Adrenal gland (tissue), 12 donors: ENCODE measurements around the gene RAMP3. TPM values are rescaled to one million over a fixed set of nuclear protein-coding genes. Genes with fewer than 3 reads are reported as not detected.

Experiments used
- DNase-seq, 7 donors: peaks; one replicate each; pipeline ENCODE4 v3.0.0-alpha.2; 2019 to 2020
- H3K27ac ChIP-seq, 5 donors: fragments of 200-600 bp; sonication (generic) in 4 of 5; 1 replicate in 3 of 5; 2 replicates in 2 of 5; pipeline versions ENCODE4 v1.5.1 to v1.8.0; 2016 to 2020; ENCODE audit warnings: mild to moderate bottlenecking in 1 of 5
- H3K27me3 ChIP-seq: fragments of 200-600 bp; 2 replicates; pipeline ENCODE4 v1.8.0; 2021
- H3K36me3 ChIP-seq, 2 donors: fragments of 200-600 bp; replicated peaks in 1 of 2; 1 replicate in 1 of 2; 2 replicates in 1 of 2; pipeline versions ENCODE4 v1.5.1 to v1.8.0; 2018 to 2022
- H3K4me1 ChIP-seq, 2 donors: fragments of 200-600 bp; replicated peaks in 1 of 2; 1 replicate in 1 of 2; 2 replicates in 1 of 2; pipeline versions ENCODE4 v1.5.1 to v1.8.0; 2018 to 2021
- H3K4me3 ChIP-seq, 4 donors: fragments of 200-600 bp; sonication (generic) in 3 of 4; one replicate each; pipeline ENCODE4 v1.5.1; 2016 to 2018
- H3K9me3 ChIP-seq, 3 donors: fragments of 200-600 bp; sonication (generic) in 1 of 3; replicated peaks in 1 of 3; 1 replicate in 2 of 3; 2 replicates in 1 of 3; pipeline versions ENCODE4 v1.5.1 to v1.8.0; 2016 to 2021
- CTCF ChIP-seq, 6 experiments: fragments of 450-650 bp in 4 of 6; fragments of 200-600 bp in 2 of 6; sonication (generic) in 1 of 6; IDR thresholded peaks; 1 replicate in 5 of 6; 2 replicates in 1 of 6; pipeline versions ENCODE4 v1.5.1 to v1.8.0; 2016 to 2021; ENCODE audit warnings: antibody characterized with exemption in 6 of 6, mild to moderate bottlenecking in 2 of 6, moderate library complexity in 1 of 6
- POLR2A ChIP-seq, 2 donors: fragments of 450-650 bp; IDR thresholded peaks; one replicate each; pipeline ENCODE4 v1.6.1; 2017; ENCODE audit warnings: antibody characterized with exemption in 2 of 2, mild to moderate bottlenecking in 2 of 2, moderate library complexity in 1 of 2
- WGBS, 4 donors: extraction: QIAGEN DNeasy Blood & Tissue Kit in 2 of 4; methylation state at CpG; one replicate each; pipeline versions ENCODE4 v1.1.5 to v1.1.7; 2013 to 2017; 5-methylcytosine and 5-hydroxymethylcytosine counted together
- intact Hi-C, 2 donors: fragments of 100-400 bp; cut with DNase I; formaldehyde crosslinking; loops; one replicate each; pipeline versions ENCODE4 v1.14.1 to v1.15.0; 2022 to 2023
- polyA plus RNA-seq, 3 donors: library from polyadenylated mRNA; stranded (reverse); fragments of 200-250 nt in 2 of 3; fragments of 350-450 nt in 1 of 3; fragmentation: Illumina TruSeq in 1 of 3; extraction: RNeasy Lipid Tissue Mini Kit (QIAGEN cat#74804) in 1 of 3; gene quantifications; one replicate each; pipeline ENCODE4 v1.2.3, GENCODE V29; 2013 to 2014
- total RNA-seq, 9 donors: library from RNA; depleted of rRNA in 4 of 9; stranded (reverse); fragments of >200 nt in 4 of 9; fragments of 120-200 nt in 1 of 9; fragmentation: NEBNext Ultra II Directional in 1 of 9; extraction: Animal tissue kit (Norgen Biotek cat#: 25700) in 1 of 9; gene quantifications; one replicate each; pipeline versions ENCODE4 v1.1.0 to v1.2.4, GENCODE V29; 2013 to 2023
- donor health status: healthy with polysubstance abuse.
- donor health status: Bipolar disorder and iron deficiency.
- donor health status: DM: yes; HTN: yes; CAD: no.
- donor health status: DM: no; HTN: no; CAD: no.
- donor health status: DM: no; HTN: no; CAD: no.
- donor health status: DM: yes; HTN: yes; CAD: no.

RAMP3 gene
- total and polyA plus RNA-seq, 12 donors, result 5.6 to 134 (median 43.0) TPM

- Histone ChIP-seq H3K27ac (no peak overlapping the region), H3K9me3 (no peaks in the 10 kb centered on the region), H3K4me3 (no peak overlapping the region), H3K27me3 (no peaks in the 10 kb centered on the region), H3K36me3 (no peaks in the 10 kb centered on the region), H3K4me1 (no peaks in the 10 kb centered on the region)
- DNase-seq, result no peak
- TF ChIP-seq POLR2A (IDR thresholded peaks at IDR 0.05), result no peak
- no peak for TF ChIP-seq CTCF (IDR thresholded peaks at IDR 0.05)
- WGBS, 4 donors, result 60 to 78% (median 72%) methylated on average over 10 of the region's 10 CpGs
- intact Hi-C loops, result loop anchor here in 1 of 2 donors (5.0 kb wide), 1 partner anchor 281 kb away; no protein-coding TSS in a partner anchor
These were observed 18.9 kb upstream of the RAMP3 start for GRCh38 chr7:45138433-45139267.

GRCh38 chr7:45140827-45141226 lies 16.8 kb upstream of the RAMP3 start:
- no peaks in the 10 kb centered on the region for H3K36me3 ChIP-seq
- no peak overlapping the region for H3K27ac ChIP-seq
- no peak for DNase-seq
- intact Hi-C loops, result no loop called here
- no peaks in the 10 kb centered on the region for H3K4me1 ChIP-seq
- 78 to 84% (median 81%) methylated on average over 4 of the region's 4 CpGs for WGBS, 4 donors
- no peak overlapping the region for H3K4me3 ChIP-seq
- no peaks in the 10 kb centered on the region for H3K9me3 ChIP-seq
- no peaks in the 10 kb centered on the region for H3K27me3 ChIP-seq
- TF ChIP-seq POLR2A (IDR thresholded peaks at IDR 0.05) (no peak), CTCF (IDR thresholded peaks at IDR 0.05) (no peak)

- Histone ChIP-seq H3K4me1 (no peaks in the 10 kb centered on the region), H3K9me3 (no peaks in the 10 kb centered on the region), H3K27me3 (peaks cover 13% of the 10 kb centered on the region), H3K27ac (no peak overlapping the region), H3K36me3 (no peaks in the 10 kb centered on the region), H3K4me3 (no peak overlapping the region)
- intact Hi-C loops, result no loop called here
- no peak for TF ChIP-seq POLR2A (IDR thresholded peaks at IDR 0.05)
- TF ChIP-seq CTCF (IDR thresholded peaks at IDR 0.05), result no peak
- WGBS, 4 donors, result 66 to 74% (median 70%) methylated on average over 4 of the region's 4 CpGs
- no peak for DNase-seq
These were observed 14.0 kb upstream of the RAMP3 start for GRCh38 chr7:45143616-45144015.

- TF ChIP-seq CTCF (IDR thresholded peaks at IDR 0.05), result no peak
- no peak for TF ChIP-seq POLR2A (IDR thresholded peaks at IDR 0.05)
- H3K4me3 ChIP-seq, result no peak overlapping the region
- no peaks in the 10 kb centered on the region for H3K36me3 ChIP-seq
- no peak overlapping the region for H3K27ac ChIP-seq
- H3K27me3 ChIP-seq, result peaks cover 13% of the 10 kb centered on the region
- H3K9me3 ChIP-seq, result no peaks in the 10 kb centered on the region
- DNase-seq, result peak in 1 of 7 donors; percentile 4
- H3K4me1 ChIP-seq, result no peaks in the 10 kb centered on the region
- intact Hi-C loops, result no loop called here
- 73 to 86% (median 83%) methylated on average over 6 to 7 of the region's 7 CpGs for WGBS, 4 donors
These were observed 11.7 kb upstream of the RAMP3 start for GRCh38 chr7:45145881-45146280.
